ENCODE results near the gene HES4.
"Not testable (repeated sequence)": the region's sequence is repeated elsewhere in the genome, so short reads cannot be mapped to it uniquely, and the experiment has no call there.

The HES4 gene

GRCh38 chr1:978835-979743, 20.8 kb downstream of the HES4 start:
- Histone ChIP-seq H3K4me2 (ENCODE audit: insufficient read depth, low read length, poor library complexity, severe bottlenecking) (no peak overlapping the region), H2BK5ac (ENCODE audit: low read length) (no peak overlapping the region), H3K27me3 (ENCODE audit: control insufficient read depth in 3 of 3, insufficient read depth in 3 of 3, low read depth in 1 of 3, low read length in 3 of 3) (peaks cover 0 to 68% (median 13%) of the 10 kb centered on the region in 3 experiments), H3K9ac (ENCODE audit: low read depth, low read length, poor library complexity) (no peak overlapping the region), H3K14ac (ENCODE audit: low read length) (peak overlapping the region; percentile 21), H3K23ac (ENCODE audit: low read depth, low read length, poor library complexity) (peak overlapping the region; percentile 50), H3K79me1 (ENCODE audit: low read depth, low read length) (no peaks in the 10 kb centered on the region), H2BK15ac (ENCODE audit: low read length) (no peak overlapping the region), H3K9me3 (replicated peaks in 1 of 2; ENCODE audit: control insufficient read depth in 2 of 2, insufficient read depth in 1 of 2, low read depth in 1 of 2, low read length in 2 of 2) (no peaks in the 10 kb centered on the region), H3K36me3 (replicated peaks in 1 of 2; ENCODE audit: control insufficient read depth in 2 of 2, insufficient read depth in 2 of 2, low read length in 2 of 2) (no peaks in the 10 kb centered on the region), H3K27ac (replicated peaks; ENCODE audit: low read length) (no peak overlapping the region), H4K91ac (ENCODE audit: low read depth, low read length, poor library complexity) (no peak overlapping the region), H3K4ac (ENCODE audit: low read length) (no peak overlapping the region), H4K8ac (ENCODE audit: low read depth, low read length) (no peak overlapping the region), H2AFZ (ENCODE audit: low read length) (no peak overlapping the region), H3K4me1 (ENCODE audit: control insufficient read depth in 2 of 2, insufficient read depth in 1 of 2, low read depth in 1 of 2, low read length in 2 of 2) (peaks cover 0 to 1% of the 10 kb centered on the region in 2 donors), H2AK5ac (ENCODE audit: low read depth, low read length) (peak overlapping the region; percentile 28), H3K18ac (ENCODE audit: low read length) (no peak overlapping the region), H3K4me3 (ENCODE audit: low read length in 2 of 2) (no peak overlapping the region), H2BK12ac (ENCODE audit: low read length) (no peak overlapping the region), H2BK120ac (ENCODE audit: low read depth, low read length) (no peak overlapping the region)
- no CpG with 5 or more reads among the region's 60 CpGs for WGBS, 2 donors (ENCODE audit: extremely low coverage in 2 of 2, insufficient read length in 2 of 2, insufficient replicate concordance in 1 of 2)
- no peak for DNase-seq (ENCODE audit: low spot score)

- no CpG with 5 or more reads among the region's 44 CpGs for WGBS, 2 donors (ENCODE audit: extremely low coverage in 2 of 2, insufficient read length in 2 of 2, insufficient replicate concordance in 1 of 2)
- Histone ChIP-seq H2BK5ac (ENCODE audit: low read length) (no peak overlapping the region), H3K79me1 (ENCODE audit: low read depth, low read length) (no peaks in the 10 kb centered on the region), H2BK12ac (ENCODE audit: low read length) (no peak overlapping the region), H4K91ac (ENCODE audit: low read depth, low read length, poor library complexity) (no peak overlapping the region), H3K4ac (ENCODE audit: low read length) (no peak overlapping the region), H3K9ac (ENCODE audit: low read depth, low read length, poor library complexity) (no peak overlapping the region), H4K8ac (ENCODE audit: low read depth, low read length) (no peak overlapping the region), H3K23ac (ENCODE audit: low read depth, low read length, poor library complexity) (peak overlapping the region; percentile 80), H3K4me1 (ENCODE audit: control insufficient read depth in 2 of 2, insufficient read depth in 1 of 2, low read depth in 1 of 2, low read length in 2 of 2) (peaks cover 1 to 4% of the 10 kb centered on the region in 2 donors), H2BK15ac (ENCODE audit: low read length) (peak overlapping the region; percentile 64), H3K14ac (ENCODE audit: low read length) (peak overlapping the region; percentile 21), H3K27ac (replicated peaks; ENCODE audit: low read length) (no peak overlapping the region), H3K18ac (ENCODE audit: low read length) (no peak overlapping the region), H2AFZ (ENCODE audit: low read length) (no peak overlapping the region), H2AK5ac (ENCODE audit: low read depth, low read length) (peak overlapping the region; percentile 52), H3K36me3 (replicated peaks in 1 of 2; ENCODE audit: control insufficient read depth in 2 of 2, insufficient read depth in 2 of 2, low read length in 2 of 2) (no peaks in the 10 kb centered on the region), H3K27me3 (ENCODE audit: control insufficient read depth in 3 of 3, insufficient read depth in 3 of 3, low read depth in 1 of 3, low read length in 3 of 3) (peaks cover 0 to 70% (median 13%) of the 10 kb centered on the region in 3 experiments), H3K4me2 (ENCODE audit: insufficient read depth, low read length, poor library complexity, severe bottlenecking) (no peak overlapping the region), H3K4me3 (ENCODE audit: low read length in 2 of 2) (no peak overlapping the region), H2BK120ac (ENCODE audit: low read depth, low read length) (no peak overlapping the region), H3K9me3 (replicated peaks in 1 of 2; ENCODE audit: control insufficient read depth in 2 of 2, insufficient read depth in 1 of 2, low read depth in 1 of 2, low read length in 2 of 2) (no peaks in the 10 kb centered on the region)
- DNase-seq (ENCODE audit: low spot score): no peak
Observed at GRCh38 chr1:978069-978834, 21.6 kb downstream of the HES4 start.

GRCh38 chr1:976791-977190, 23.1 kb downstream of the HES4 start:
- WGBS, 2 donors (ENCODE audit: extremely low coverage in 2 of 2, insufficient read length in 2 of 2, insufficient replicate concordance in 1 of 2): no CpG with 5 or more reads among the region's 39 CpGs
- not testable (repeated sequence) for H3K18ac ChIP-seq (ENCODE audit: low read length); H4K8ac ChIP-seq (ENCODE audit: low read depth, low read length); DNase-seq (ENCODE audit: low spot score); H3K23ac ChIP-seq (ENCODE audit: low read depth, low read length, poor library complexity); H2BK15ac ChIP-seq (ENCODE audit: low read length); H3K14ac ChIP-seq (ENCODE audit: low read length); H3K4ac ChIP-seq (ENCODE audit: low read length); H2AK5ac ChIP-seq (ENCODE audit: low read depth, low read length); H4K91ac ChIP-seq (ENCODE audit: low read depth, low read length, poor library complexity); H3K9me3 ChIP-seq (replicated peaks in 1 of 2; ENCODE audit: control insufficient read depth in 2 of 2, insufficient read depth in 1 of 2, low read depth in 1 of 2, low read length in 2 of 2); H3K4me1 ChIP-seq (ENCODE audit: control insufficient read depth in 2 of 2, insufficient read depth in 1 of 2, low read depth in 1 of 2, low read length in 2 of 2); H2BK5ac ChIP-seq (ENCODE audit: low read length); H2BK120ac ChIP-seq (ENCODE audit: low read depth, low read length); H2AFZ ChIP-seq (ENCODE audit: low read length); H3K79me1 ChIP-seq (ENCODE audit: low read depth, low read length); H3K36me3 ChIP-seq (replicated peaks in 1 of 2; ENCODE audit: control insufficient read depth in 2 of 2, insufficient read depth in 2 of 2, low read length in 2 of 2); H3K27ac ChIP-seq (replicated peaks; ENCODE audit: low read length); H3K4me3 ChIP-seq (ENCODE audit: low read length in 2 of 2); H2BK12ac ChIP-seq (ENCODE audit: low read length); H3K9ac ChIP-seq (ENCODE audit: low read depth, low read length, poor library complexity); H3K4me2 ChIP-seq (ENCODE audit: insufficient read depth, low read length, poor library complexity, severe bottlenecking)
- H3K27me3 ChIP-seq (ENCODE audit: control insufficient read depth in 3 of 3, insufficient read depth in 3 of 3, low read depth in 1 of 3, low read length in 3 of 3): peaks cover 0 to 67% (median 14%) of the 10 kb centered on the region in 3 experiments

Data from neuronal stem cell (in vitro differentiated cells).